Lower leg skin (tissue), 3 donors: ENCODE measurements around the gene BBOX1.

Experiments
- CTCF ChIP-seq, 3 donors: fragments of 450-650 bp; IDR thresholded peaks; one replicate each; pipeline ENCODE4 v1.5.1; 2016; ENCODE audit warnings: antibody characterized with exemption in 3 of 3, mild to moderate bottlenecking in 3 of 3, moderate library complexity in 2 of 3
- POLR2A ChIP-seq, 2 donors: fragments of 450-650 bp; IDR thresholded peaks; one replicate each; pipeline ENCODE4 v1.6.1; 2016 to 2017; ENCODE audit warnings: antibody characterized with exemption in 2 of 2, mild to moderate bottlenecking in 1 of 2, moderate library complexity in 1 of 2

GRCh38 chr11:26994631-26995095 lies 46.0 kb upstream of the BBOX1 start:
- TF ChIP-seq CTCF (IDR thresholded peaks at IDR 0.05) (no peak), POLR2A (IDR thresholded peaks at IDR 0.05) (no peak)
